ENCODE measurements around the gene ANKRD23. TPM values are rescaled to one million over a fixed set of nuclear protein-coding genes. Genes with fewer than 3 reads are reported as not detected.

Gene ANKRD23
- total RNA-seq, 2 experiments from 2014 or later = 15.5 to 16.9 TPM

- Mint-ChIP-seq H3K4me1 (peaks cover 3% of the 10 kb centered on the region), H3K4me3 (no peak overlapping the region), H3K27ac (no peak overlapping the region), H3K9me3 (no peaks in the 10 kb centered on the region), H3K27me3 (no peaks in the 10 kb centered on the region), H3K36me3 (ENCODE audit: low read depth) (no peaks in the 10 kb centered on the region)
- CTCF ChIA-PET = interaction anchor here (1.1 kb wide), 1 partner anchor 10 kb away, joined by 3 read pairs; no protein-coding TSS in a partner anchor
- POLR2A ChIA-PET = no interaction called here
- DNase-seq = no peak
Observed at GRCh38 chr2:96789245-96789617, 54.6 kb downstream of the ANKRD23 start.

GRCh38 chr2:96788442-96789244 is 55.2 kb downstream of the ANKRD23 start:
- no peaks in the 10 kb centered on the region for H3K27me3 Mint-ChIP-seq
- H3K4me1 Mint-ChIP-seq = peaks cover 3% of the 10 kb centered on the region
- ChIA-PET CTCF (interaction anchor here (1.1 to 1.3 kb wide), 2 partner anchors 10 to 27 kb away, joined by 3 read pairs; no protein-coding TSS in a partner anchor), POLR2A (no interaction called here)
- no peak overlapping the region for H3K27ac Mint-ChIP-seq
- no peak overlapping the region for H3K4me3 Mint-ChIP-seq
- no peak for DNase-seq
- no peaks in the 10 kb centered on the region for H3K9me3 Mint-ChIP-seq
- H3K36me3 Mint-ChIP-seq (ENCODE audit: low read depth) = no peaks in the 10 kb centered on the region

Other genes starting within 250 kb of the ANKRD23 start
- 10 to 100 TPM; 58.2 to 60.9 TPM for gene KANSL3, start 205.7 kb downstream of the ANKRD23 start, total RNA-seq
- gene FER1L5, start 201.3 kb downstream of the ANKRD23 start, total RNA-seq = not detected
- 10 to 100 TPM; 10.8 to 12.2 TPM for gene LMAN2L, start 104.0 kb downstream of the ANKRD23 start, total RNA-seq
- gene CNNM4, start 83.1 kb downstream of the ANKRD23 start, total RNA-seq = 1 to 10 TPM; 8.6 to 9.4 TPM
- gene CNNM3, start 27.8 kb downstream of the ANKRD23 start, total RNA-seq = 10 to 100 TPM; 26.6 to 28.5 TPM
- 10 to 100 TPM; 44.1 to 47.7 TPM for gene ANKRD39, start 14.0 kb upstream of the ANKRD23 start, total RNA-seq
- gene SEMA4C, start 26.1 kb upstream of the ANKRD23 start, total RNA-seq = 10 to 100 TPM; 22.2 to 22.5 TPM
- under 1 TPM; 0.48 to 0.65 TPM for gene FAM178B, start 142.6 kb upstream of the ANKRD23 start, total RNA-seq

All from activated CD4-positive, alpha-beta memory T cell treated with anti-CD3 and anti-CD28 coated beads, Interleukin-2, amount 10 ng/mL, durations not matched to agents 7 days and 5 days (primary cell).